SK-N-SH treated with all-trans-retinoic acid at 6 μM for 48 hours (cell line): ENCODE data around the gene ADAMTS20.

ENCODE experiments used
- ATAC-seq: fragments of 200-7000 bp; cut with Tn5 transposase; 3 replicates; pipeline ENCODE4 v1.9.1; 2020; ENCODE audit warnings: mild to moderate bottlenecking, moderate library complexity
- ARNTL ChIP-seq: fragments of 450-650 bp; formaldehyde crosslinking; IDR thresholded peaks from 2 replicates; pipeline ENCODE4 v1.5.0; 2020; ENCODE audit warnings: low read depth, mild to moderate bottlenecking, moderate library complexity, borderline replicate concordance
- BACH2 ChIP-seq: fragments of 250-450 bp; sonication (Bioruptor Pico); IDR thresholded peaks from 2 replicates; pipeline ENCODE4 v1.9.0; 2021; ENCODE audit warnings: mild to moderate bottlenecking, borderline replicate concordance
- GLIS3 ChIP-seq: fragments of 250-450 bp; sonication (Bioruptor Pico); IDR thresholded peaks from 2 replicates; pipeline ENCODE4 v1.5.0; 2020; ENCODE audit warnings: mild to moderate bottlenecking, moderate library complexity
- ISL1 ChIP-seq: fragments of 250-450 bp; sonication (Bioruptor Pico); IDR thresholded peaks from 2 replicates; pipeline ENCODE4 v2.1.2; 2022; ENCODE audit warnings: mild to moderate bottlenecking, moderate library complexity
- OSR1 ChIP-seq: fragments of 250-450 bp; sonication (Bioruptor Pico); IDR thresholded peaks from 2 replicates; pipeline ENCODE4 v1.8.0; 2022; ENCODE audit warnings: moderate library complexity, mild to moderate bottlenecking, inconsistent platforms
- PPARA ChIP-seq: fragments of 250-450 bp; sonication (Bioruptor Pico); IDR thresholded peaks from 2 replicates; pipeline ENCODE4 v1.5.0; 2020; ENCODE audit warnings: mild to moderate bottlenecking, borderline replicate concordance
- RARB ChIP-seq: fragments of 250-450 bp; sonication (Bioruptor Pico); IDR thresholded peaks from 2 replicates; pipeline ENCODE4 v1.8.0; 2021; ENCODE audit warnings: mild to moderate bottlenecking, moderate library complexity
- SNAI2 ChIP-seq: fragments of 250-450 bp; sonication (Bioruptor Pico); IDR thresholded peaks from 2 replicates; pipeline ENCODE4 v1.5.0; 2020; ENCODE audit warnings: mild to moderate bottlenecking, moderate library complexity
- ZC3H10 ChIP-seq: fragments of 250-450 bp; sonication (Bioruptor Pico); IDR thresholded peaks from 2 replicates; pipeline ENCODE4 v1.5.1; 2021; ENCODE audit warnings: mild to moderate bottlenecking, moderate library complexity
- ZFP30 ChIP-seq: fragments of 450-650 bp; formaldehyde crosslinking; IDR thresholded peaks from 2 replicates; pipeline ENCODE4 v1.5.0; 2022; ENCODE audit warnings: mild to moderate bottlenecking, moderate library complexity
- ZNF565 ChIP-seq: fragments of 450-650 bp; formaldehyde crosslinking; conservative IDR thresholded peaks from 2 replicates; pipeline ENCODE4 v1.5.0; 2020; ENCODE audit warnings: low read depth, mild to moderate bottlenecking, moderate library complexity
- ZNF70 ChIP-seq: fragments of 450-650 bp; formaldehyde crosslinking; IDR thresholded peaks from 2 replicates; pipeline ENCODE4 v1.5.0; 2020; ENCODE audit warnings: mild to moderate bottlenecking, moderate library complexity
- TF ChIP-seq, protein P1 (sequence below): fragments of 250-450 bp; sonication (Bioruptor Pico); IDR thresholded peaks from 2 replicates; pipeline ENCODE4 v1.8.0; 2020; ENCODE audit warnings: mild to moderate bottlenecking, moderate library complexity, borderline replicate concordance
- TF ChIP-seq, protein P2 (sequence below): fragments of 250-450 bp; sonication (Bioruptor Pico); IDR thresholded peaks from 2 replicates; pipeline ENCODE4 v1.5.1; 2021; ENCODE audit warnings: mild to moderate bottlenecking, moderate library complexity
- TF ChIP-seq, protein P3 (sequence below): fragments of 250-450 bp; sonication (Bioruptor Pico); IDR thresholded peaks from 2 replicates; pipeline ENCODE4 v1.5.0; 2020; ENCODE audit warnings: mild to moderate bottlenecking, moderate library complexity
- TF ChIP-seq, protein P4 (sequence below): fragments of 250-450 bp; sonication (Bioruptor Pico); IDR thresholded peaks from 2 replicates; pipeline ENCODE4 v1.8.0; 2021; ENCODE audit warnings: low read depth, mild to moderate bottlenecking, moderate library complexity, borderline replicate concordance

ADAMTS20 gene

DNA sequence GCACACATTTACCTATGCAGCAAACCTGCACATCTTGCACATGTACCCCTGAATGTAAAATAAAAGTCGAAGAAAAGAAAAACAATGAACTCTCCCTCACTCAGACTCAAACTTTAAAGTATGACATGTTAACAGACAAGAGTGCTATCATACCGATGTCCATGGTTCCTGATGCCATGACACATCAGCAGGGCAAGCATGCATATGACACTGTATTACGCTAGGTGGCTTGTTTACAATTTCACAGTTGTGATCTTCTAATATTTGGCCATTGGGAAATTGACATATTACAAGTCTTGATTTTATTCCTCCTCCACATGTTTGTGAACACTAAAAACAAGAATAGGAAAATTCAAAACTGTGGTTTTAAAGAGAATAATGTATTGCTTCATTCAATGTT is 126.6 kb downstream of the ADAMTS20 start:
- ATAC-seq = no peak
- TF ChIP-seq ZNF565 (CRISPR knock-in tag) (no peak), SNAI2 (CRISPR knock-in tag) (no peak), PPARA (CRISPR knock-in tag) (no peak), ARNTL (CRISPR knock-in tag) (no peak), ISL1 (CRISPR knock-in tag) (no peak), OSR1 (no peak), BACH2 (CRISPR knock-in tag) (no peak)
- TF ChIP-seq, protein P1, sequence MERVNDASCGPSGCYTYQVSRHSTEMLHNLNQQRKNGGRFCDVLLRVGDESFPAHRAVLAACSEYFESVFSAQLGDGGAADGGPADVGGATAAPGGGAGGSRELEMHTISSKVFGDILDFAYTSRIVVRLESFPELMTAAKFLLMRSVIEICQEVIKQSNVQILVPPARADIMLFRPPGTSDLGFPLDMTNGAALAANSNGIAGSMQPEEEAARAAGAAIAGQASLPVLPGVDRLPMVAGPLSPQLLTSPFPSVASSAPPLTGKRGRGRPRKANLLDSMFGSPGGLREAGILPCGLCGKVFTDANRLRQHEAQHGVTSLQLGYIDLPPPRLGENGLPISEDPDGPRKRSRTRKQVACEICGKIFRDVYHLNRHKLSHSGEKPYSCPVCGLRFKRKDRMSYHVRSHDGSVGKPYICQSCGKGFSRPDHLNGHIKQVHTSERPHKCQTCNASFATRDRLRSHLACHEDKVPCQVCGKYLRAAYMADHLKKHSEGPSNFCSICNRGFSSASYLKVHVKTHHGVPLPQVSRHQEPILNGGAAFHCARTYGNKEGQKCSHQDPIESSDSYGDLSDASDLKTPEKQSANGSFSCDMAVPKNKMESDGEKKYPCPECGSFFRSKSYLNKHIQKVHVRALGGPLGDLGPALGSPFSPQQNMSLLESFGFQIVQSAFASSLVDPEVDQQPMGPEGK (CRISPR knock-in tag) = no peak
- TF ChIP-seq, protein P2, sequence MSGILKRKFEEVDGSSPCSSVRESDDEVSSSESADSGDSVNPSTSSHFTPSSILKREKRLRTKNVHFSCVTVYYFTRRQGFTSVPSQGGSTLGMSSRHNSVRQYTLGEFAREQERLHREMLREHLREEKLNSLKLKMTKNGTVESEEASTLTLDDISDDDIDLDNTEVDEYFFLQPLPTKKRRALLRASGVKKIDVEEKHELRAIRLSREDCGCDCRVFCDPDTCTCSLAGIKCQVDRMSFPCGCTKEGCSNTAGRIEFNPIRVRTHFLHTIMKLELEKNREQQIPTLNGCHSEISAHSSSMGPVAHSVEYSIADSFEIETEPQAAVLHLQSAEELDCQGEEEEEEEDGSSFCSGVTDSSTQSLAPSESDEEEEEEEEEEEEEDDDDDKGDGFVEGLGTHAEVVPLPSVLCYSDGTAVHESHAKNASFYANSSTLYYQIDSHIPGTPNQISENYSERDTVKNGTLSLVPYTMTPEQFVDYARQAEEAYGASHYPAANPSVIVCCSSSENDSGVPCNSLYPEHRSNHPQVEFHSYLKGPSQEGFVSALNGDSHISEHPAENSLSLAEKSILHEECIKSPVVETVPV (CRISPR knock-in tag) = no peak

DNA sequence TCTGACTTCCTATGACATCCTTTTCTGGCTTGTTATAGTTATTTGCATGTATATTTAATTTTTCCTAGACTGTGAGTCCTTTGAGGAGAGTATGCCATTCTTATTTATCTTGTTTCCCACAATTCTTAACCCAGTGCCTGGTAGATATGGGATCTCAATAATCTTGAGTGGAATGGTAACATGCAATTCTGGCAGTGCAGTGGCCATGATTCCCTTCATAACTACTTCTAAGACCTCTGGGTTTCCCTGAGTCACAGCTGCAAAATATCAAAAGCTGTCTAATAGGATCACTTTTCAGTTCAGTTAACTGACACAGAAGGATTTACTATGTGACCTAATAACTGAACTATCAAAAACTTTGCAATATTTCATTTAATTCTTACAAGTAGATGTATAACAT is 135.0 kb downstream of the ADAMTS20 start:
- no peak for ATAC-seq
- no peak for TF ChIP-seq GLIS3 (CRISPR knock-in tag)
- TF ChIP-seq ZNF70 = no peak
- TF ChIP-seq, protein P3, sequence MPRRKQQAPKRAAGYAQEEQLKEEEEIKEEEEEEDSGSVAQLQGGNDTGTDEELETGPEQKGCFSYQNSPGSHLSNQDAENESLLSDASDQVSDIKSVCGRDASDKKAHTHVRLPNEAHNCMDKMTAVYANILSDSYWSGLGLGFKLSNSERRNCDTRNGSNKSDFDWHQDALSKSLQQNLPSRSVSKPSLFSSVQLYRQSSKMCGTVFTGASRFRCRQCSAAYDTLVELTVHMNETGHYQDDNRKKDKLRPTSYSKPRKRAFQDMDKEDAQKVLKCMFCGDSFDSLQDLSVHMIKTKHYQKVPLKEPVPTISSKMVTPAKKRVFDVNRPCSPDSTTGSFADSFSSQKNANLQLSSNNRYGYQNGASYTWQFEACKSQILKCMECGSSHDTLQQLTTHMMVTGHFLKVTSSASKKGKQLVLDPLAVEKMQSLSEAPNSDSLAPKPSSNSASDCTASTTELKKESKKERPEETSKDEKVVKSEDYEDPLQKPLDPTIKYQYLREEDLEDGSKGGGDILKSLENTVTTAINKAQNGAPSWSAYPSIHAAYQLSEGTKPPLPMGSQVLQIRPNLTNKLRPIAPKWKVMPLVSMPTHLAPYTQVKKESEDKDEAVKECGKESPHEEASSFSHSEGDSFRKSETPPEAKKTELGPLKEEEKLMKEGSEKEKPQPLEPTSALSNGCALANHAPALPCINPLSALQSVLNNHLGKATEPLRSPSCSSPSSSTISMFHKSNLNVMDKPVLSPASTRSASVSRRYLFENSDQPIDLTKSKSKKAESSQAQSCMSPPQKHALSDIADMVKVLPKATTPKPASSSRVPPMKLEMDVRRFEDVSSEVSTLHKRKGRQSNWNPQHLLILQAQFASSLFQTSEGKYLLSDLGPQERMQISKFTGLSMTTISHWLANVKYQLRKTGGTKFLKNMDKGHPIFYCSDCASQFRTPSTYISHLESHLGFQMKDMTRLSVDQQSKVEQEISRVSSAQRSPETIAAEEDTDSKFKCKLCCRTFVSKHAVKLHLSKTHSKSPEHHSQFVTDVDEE = no peak
- no peak for TF ChIP-seq RARB (CRISPR knock-in tag)
- TF ChIP-seq BACH2 (CRISPR knock-in tag) = no peak
- TF ChIP-seq, protein P2 (CRISPR knock-in tag) = no peak
- no peak for TF ChIP-seq ZNF565 (CRISPR knock-in tag)
- TF ChIP-seq ISL1 (CRISPR knock-in tag) = no peak
- TF ChIP-seq ZC3H10 (CRISPR knock-in tag) = no peak
- no peak for TF ChIP-seq ZFP30 (CRISPR knock-in tag)

DNA sequence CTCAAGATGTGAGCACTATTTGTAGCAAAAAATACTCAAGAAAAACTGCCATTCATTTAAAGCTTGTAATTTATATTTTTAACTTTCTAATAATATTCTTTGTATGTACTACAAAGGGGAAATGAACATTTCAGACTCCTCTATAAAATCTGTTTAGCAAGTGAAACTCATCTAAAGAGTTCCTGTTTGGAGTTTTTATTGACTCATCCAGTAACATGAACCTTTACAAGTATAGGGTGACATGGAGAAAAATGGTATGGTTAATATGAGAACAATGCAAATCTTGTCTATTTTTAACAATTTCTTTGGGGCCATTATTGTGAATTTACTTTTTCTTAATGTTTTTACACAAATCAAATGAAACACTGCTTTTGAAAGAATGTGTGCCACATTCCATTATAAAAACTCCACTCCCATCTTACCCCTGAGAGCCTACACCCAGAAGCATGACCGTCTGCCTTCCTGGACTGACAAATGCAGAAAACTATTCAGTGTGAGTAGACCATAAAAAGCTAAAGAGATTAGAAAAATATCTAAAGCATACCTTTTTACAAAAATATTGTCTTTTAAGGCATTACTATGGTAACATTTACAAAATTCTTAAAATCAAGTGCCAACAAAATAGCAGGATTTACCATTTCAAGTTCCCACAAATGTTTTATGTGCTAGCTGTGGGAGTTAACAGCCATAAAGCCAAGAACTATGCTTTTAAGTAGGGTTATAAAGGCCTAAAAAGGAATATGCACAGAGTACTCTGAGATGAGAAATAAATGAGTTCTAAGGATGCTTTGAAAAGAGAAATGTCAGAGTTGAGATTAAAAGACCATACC is 144.0 kb downstream of the ADAMTS20 start:
- TF ChIP-seq, protein P4, sequence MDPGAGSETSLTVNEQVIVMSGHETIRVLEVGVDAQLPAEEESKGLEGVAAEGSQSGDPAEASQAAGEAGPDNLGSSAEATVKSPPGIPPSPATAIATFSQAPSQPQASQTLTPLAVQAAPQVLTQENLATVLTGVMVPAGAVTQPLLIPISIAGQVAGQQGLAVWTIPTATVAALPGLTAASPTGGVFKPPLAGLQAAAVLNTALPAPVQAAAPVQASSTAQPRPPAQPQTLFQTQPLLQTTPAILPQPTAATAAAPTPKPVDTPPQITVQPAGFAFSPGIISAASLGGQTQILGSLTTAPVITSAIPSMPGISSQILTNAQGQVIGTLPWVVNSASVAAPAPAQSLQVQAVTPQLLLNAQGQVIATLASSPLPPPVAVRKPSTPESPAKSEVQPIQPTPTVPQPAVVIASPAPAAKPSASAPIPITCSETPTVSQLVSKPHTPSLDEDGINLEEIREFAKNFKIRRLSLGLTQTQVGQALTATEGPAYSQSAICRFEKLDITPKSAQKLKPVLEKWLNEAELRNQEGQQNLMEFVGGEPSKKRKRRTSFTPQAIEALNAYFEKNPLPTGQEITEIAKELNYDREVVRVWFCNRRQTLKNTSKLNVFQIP (CRISPR knock-in tag) = no peak
- TF ChIP-seq ISL1 (CRISPR knock-in tag) (no peak), ZC3H10 (CRISPR knock-in tag) (no peak)
- TF ChIP-seq, protein P1 (CRISPR knock-in tag) = no peak
- ATAC-seq = no peak
